Left lung (tissue), 10 donors: ENCODE data around the gene HNF4A. TPM values are rescaled to one million over a fixed set of nuclear protein-coding genes. Genes with fewer than 3 reads are reported as not detected.

ENCODE experiments used
- ATAC-seq: fragments of 200-7000 bp; cut with Tn5 transposase; one replicate; pipeline ENCODE4 v1.9.1; 2020; ENCODE audit warnings: moderate library complexity
- DNase-seq, 4 donors: peaks; one replicate each; pipeline ENCODE4 v3.0.0-alpha.2; 2013 to 2020
- H3K27ac ChIP-seq, 2 donors: fragments of 200-600 bp; sonication (generic) in 1 of 2; one replicate each; pipeline versions ENCODE4 v1.5.0 to v1.8.0; 2020 to 2021
- H3K27me3 ChIP-seq, 2 donors: fragments of 200-600 bp; sonication (generic) in 1 of 2; one replicate each; pipeline versions ENCODE4 v1.5.0 to v1.8.0; 2020 to 2021
- H3K36me3 ChIP-seq, 2 donors: fragments of 200-600 bp; sonication (generic) in 1 of 2; one replicate each; pipeline versions ENCODE4 v1.5.0 to v1.8.0; 2020 to 2021
- H3K4me1 ChIP-seq, 2 donors: fragments of 200-600 bp; one replicate each; pipeline ENCODE4 v1.8.0; 2021
- H3K4me3 ChIP-seq, 2 donors: fragments of 200-600 bp; sonication (generic) in 1 of 2; one replicate each; pipeline versions ENCODE4 v1.5.0 to v1.8.0; 2020 to 2021; ENCODE audit warnings: mild to moderate bottlenecking in 1 of 2
- H3K9me3 ChIP-seq, 2 donors: fragments of 200-600 bp; sonication (generic) in 1 of 2; one replicate each; pipeline versions ENCODE4 v1.5.0 to v1.8.0; 2020 to 2021
- intact Hi-C, 2 donors: fragments of 100-400 bp; cut with DNase I; formaldehyde crosslinking; loops; one replicate each; pipeline versions ENCODE4 v1.11.2 to v1.14.2; 2022
- polyA plus RNA-seq, 6 donors: library from polyadenylated mRNA; unstranded; fragments of 120-200 nt; gene quantifications; one replicate each; pipeline ENCODE4 v1.2.1, GENCODE V29; 2013; ENCODE audit not compliant: insufficient read length in 6 of 6
- total RNA-seq, 2 donors: library from RNA; stranded (reverse); fragmentation: NEBNext Ultra II Directional; extraction: Animal tissue kit (Norgen Biotek cat#: 25700); gene quantifications; one replicate each; pipeline ENCODE4 v1.2.1, GENCODE V29; 2021
- TF ChIP-seq, protein P1 (sequence below), 2 donors: fragments of 200-600 bp; sonication (generic) in 1 of 2; IDR thresholded peaks; one replicate each; pipeline versions ENCODE4 v1.5.0 to v1.8.0; 2021; ENCODE audit warnings: antibody characterized with exemption in 2 of 2
- donor health status: DM: no; HTN: yes; CAD: no.
- donor health status: DM: no; HTN: no; CAD: no.

HNF4A gene
- total and polyA plus RNA-seq, 8 donors = 0.21 to 3.5 (median 0.96) TPM

DNA sequence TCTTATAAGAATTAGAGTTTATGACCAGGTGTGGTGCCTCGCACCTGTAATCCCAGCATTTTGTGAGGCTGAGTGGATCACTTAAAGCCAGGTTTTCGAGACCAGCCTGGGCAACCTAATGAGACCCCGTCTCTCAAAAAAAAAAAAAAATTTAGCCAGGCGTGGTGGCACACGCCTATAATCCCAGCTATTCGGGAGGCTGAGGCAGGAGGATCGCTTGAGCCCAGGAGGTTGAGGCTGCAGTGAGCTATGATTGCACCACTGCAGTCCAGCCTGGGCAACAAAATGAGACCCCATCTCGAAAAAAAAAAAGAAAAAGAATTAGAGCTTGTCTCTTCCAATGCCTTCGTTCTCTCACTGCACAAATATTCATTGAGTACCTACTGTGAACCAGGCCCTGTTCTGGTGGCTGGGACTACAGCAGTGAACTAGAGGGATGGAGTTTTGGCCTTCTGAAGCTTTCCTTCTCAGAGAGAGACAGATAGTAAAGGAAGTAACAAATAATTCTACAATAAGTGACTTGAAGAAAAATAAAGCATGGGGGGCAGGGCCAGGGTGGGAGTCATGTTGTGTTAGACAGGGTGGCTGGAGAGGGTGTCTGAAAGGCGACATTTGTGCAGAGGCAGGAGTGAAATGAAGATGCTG lies 56.4 kb downstream of the HNF4A start:
- no peaks in the 10 kb centered on the region for H3K9me3 ChIP-seq
- no peak overlapping the region for H3K4me3 ChIP-seq
- no peak for DNase-seq
- H3K27me3 ChIP-seq = peaks cover 0 to 24% of the 10 kb centered on the region in 2 donors
- no peaks in the 10 kb centered on the region for H3K4me1 ChIP-seq
- H3K36me3 ChIP-seq = no peaks in the 10 kb centered on the region
- no peak overlapping the region for H3K27ac ChIP-seq
- TF ChIP-seq, protein P1, sequence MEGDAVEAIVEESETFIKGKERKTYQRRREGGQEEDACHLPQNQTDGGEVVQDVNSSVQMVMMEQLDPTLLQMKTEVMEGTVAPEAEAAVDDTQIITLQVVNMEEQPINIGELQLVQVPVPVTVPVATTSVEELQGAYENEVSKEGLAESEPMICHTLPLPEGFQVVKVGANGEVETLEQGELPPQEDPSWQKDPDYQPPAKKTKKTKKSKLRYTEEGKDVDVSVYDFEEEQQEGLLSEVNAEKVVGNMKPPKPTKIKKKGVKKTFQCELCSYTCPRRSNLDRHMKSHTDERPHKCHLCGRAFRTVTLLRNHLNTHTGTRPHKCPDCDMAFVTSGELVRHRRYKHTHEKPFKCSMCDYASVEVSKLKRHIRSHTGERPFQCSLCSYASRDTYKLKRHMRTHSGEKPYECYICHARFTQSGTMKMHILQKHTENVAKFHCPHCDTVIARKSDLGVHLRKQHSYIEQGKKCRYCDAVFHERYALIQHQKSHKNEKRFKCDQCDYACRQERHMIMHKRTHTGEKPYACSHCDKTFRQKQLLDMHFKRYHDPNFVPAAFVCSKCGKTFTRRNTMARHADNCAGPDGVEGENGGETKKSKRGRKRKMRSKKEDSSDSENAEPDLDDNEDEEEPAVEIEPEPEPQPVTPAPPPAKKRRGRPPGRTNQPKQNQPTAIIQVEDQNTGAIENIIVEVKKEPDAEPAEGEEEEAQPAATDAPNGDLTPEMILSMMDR (IDR thresholded peaks at IDR 0.05) = no peak
- intact Hi-C loops = no loop called here
- ATAC-seq = no peak

DNA sequence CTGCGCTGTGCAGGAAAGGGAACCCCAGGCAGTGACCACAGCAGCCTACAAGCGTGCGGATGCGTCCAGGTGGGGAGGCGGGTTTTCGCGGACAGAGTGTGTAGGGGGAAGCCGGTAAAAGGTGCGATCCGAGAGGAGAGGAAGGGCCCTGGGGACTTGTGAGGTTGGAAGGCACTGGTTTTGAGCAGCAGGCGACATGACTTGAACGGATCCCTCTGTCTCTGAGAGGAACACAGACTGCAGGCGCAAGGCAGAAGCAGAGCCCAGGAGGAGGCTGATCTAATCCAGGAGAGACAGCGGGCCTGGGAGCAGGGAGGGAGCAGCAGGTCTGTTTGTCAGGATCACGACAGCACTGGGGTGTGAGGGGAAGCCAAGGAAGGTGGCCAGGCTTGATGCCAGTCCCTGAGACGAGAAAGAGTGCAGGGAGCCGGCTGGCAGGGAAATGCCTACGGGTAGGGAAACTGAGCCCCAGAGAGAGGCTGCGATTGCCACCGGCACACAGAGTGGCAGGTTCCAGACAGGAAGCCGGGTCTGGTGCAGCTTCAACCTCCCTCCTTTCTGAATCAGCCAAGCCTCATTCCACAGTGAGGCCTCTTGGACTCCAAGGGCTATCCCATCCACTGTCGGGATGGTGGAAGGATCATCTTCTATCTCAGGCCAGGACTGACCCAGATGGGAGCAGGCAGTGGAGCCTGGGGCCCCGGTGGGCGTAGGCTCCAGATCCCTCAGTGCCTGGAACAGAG lies 57.1 kb downstream of the HNF4A start:
- TF ChIP-seq, protein P1 (IDR thresholded peaks at IDR 0.05) = no peak
- DNase-seq = no peak
- H3K4me1 ChIP-seq = no peaks in the 10 kb centered on the region
- no peaks in the 10 kb centered on the region for H3K36me3 ChIP-seq
- H3K9me3 ChIP-seq = no peaks in the 10 kb centered on the region
- intact Hi-C loops = no loop called here
- no peak for ATAC-seq
- peaks cover 0 to 24% of the 10 kb centered on the region in 2 donors for H3K27me3 ChIP-seq
- H3K27ac ChIP-seq = no peak overlapping the region
- no peak overlapping the region for H3K4me3 ChIP-seq

DNA sequence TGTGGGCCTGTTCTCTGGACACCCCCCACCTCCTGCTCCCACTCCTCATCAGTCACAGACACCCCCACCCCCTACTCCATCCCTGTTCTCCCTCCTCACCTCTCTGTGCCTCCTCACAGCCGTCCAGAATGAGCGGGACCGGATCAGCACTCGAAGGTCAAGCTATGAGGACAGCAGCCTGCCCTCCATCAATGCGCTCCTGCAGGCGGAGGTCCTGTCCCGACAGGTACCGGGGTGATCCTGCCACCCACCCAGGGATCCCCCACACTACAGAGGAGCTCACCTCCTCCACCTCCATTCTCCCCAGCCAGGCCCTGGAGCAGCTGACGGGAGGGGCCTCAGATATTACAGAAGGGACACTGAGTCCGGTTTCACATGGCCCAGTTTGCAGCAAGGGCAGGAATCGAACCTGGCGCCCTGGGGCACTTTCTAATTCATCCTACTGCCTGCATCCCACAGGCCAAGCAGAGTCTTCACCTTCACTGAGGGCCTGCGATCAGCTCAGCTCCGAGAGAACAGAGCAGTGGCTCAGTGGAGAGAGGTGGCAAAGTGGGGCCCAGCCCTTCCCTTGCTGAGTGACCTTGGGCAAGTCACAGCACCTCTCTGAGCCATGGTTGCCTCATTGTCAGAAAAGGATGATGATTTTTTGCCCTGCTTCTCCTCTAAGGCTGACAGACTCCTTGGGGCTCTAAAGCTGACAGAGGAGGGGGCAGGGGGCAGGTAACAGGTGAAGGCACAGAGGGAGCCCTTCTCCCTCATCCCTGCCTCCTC lies 58.3 kb downstream of the HNF4A start:
- intact Hi-C loops = no loop called here
- Histone ChIP-seq H3K4me1 (no peaks in the 10 kb centered on the region), H3K27me3 (peaks cover 0 to 24% of the 10 kb centered on the region in 2 donors), H3K27ac (no peak overlapping the region), H3K9me3 (no peaks in the 10 kb centered on the region), H3K36me3 (no peaks in the 10 kb centered on the region), H3K4me3 (no peak overlapping the region)
- TF ChIP-seq, protein P1 (IDR thresholded peaks at IDR 0.05) = no peak
- DNase-seq (no peak), ATAC-seq (no peak)

DNA sequence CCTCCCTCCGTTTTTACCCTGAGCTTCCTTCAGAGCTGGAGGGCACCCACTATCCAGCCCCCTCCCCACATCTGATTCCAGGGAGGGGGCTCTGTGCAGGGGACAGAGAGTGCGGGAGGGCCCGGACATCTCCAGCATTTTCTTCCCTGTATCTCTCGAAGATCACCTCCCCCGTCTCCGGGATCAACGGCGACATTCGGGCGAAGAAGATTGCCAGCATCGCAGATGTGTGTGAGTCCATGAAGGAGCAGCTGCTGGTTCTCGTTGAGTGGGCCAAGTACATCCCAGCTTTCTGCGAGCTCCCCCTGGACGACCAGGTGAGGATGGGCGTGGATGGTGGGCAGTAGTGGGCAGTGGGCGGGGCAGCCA lies 58.8 kb downstream of the HNF4A start:
- Histone ChIP-seq H3K36me3 (no peaks in the 10 kb centered on the region), H3K4me3 (no peak overlapping the region), H3K4me1 (no peaks in the 10 kb centered on the region), H3K9me3 (no peaks in the 10 kb centered on the region), H3K27me3 (peaks cover 0 to 24% of the 10 kb centered on the region in 2 donors), H3K27ac (no peak overlapping the region)
- DNase-seq = no peak
- TF ChIP-seq, protein P1 (IDR thresholded peaks at IDR 0.05) = no peak
- no peak for ATAC-seq
- intact Hi-C loops = no loop called here

DNA sequence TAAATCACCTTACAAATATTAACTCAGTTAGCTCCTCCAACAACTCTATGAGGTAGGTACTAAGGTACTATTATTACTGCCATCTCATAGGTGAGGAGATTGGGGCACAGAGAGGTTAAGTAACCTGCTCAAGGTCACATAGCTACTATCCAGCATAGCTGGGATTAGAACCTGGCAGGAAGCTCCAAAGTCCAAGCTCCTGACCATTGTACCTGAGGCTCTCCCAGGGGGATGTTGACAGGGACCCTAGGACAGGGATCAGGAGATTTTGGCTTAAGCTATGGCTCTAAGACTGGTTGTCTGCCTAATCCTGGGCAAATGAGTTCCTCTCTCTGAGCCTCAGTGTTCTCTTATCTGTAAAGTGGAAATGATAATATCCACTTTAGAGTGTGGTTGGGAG lies 59.3 kb downstream of the HNF4A start:
- intact Hi-C loops = no loop called here
- peaks cover 0 to 24% of the 10 kb centered on the region in 2 donors for H3K27me3 ChIP-seq
- TF ChIP-seq, protein P1 (IDR thresholded peaks at IDR 0.05) = no peak
- H3K4me1 ChIP-seq = no peaks in the 10 kb centered on the region
- no peaks in the 10 kb centered on the region for H3K9me3 ChIP-seq
- ATAC-seq (no peak), DNase-seq (no peak)
- no peaks in the 10 kb centered on the region for H3K36me3 ChIP-seq
- no peak overlapping the region for H3K4me3 ChIP-seq
- H3K27ac ChIP-seq = no peak overlapping the region
